ENCODE results near the gene RILPL2.

The RILPL2 gene

GRCh38 chr12:123404581-123404980, 31.9 kb downstream of the RILPL2 start:
- TF ChIP-seq CTCF (IDR thresholded peaks at IDR 0.05; ENCODE audit: low read depth, low read length): no peak
- no peak for DNase-seq (ENCODE audit: extremely low read depth, low read depth)

DNA sequence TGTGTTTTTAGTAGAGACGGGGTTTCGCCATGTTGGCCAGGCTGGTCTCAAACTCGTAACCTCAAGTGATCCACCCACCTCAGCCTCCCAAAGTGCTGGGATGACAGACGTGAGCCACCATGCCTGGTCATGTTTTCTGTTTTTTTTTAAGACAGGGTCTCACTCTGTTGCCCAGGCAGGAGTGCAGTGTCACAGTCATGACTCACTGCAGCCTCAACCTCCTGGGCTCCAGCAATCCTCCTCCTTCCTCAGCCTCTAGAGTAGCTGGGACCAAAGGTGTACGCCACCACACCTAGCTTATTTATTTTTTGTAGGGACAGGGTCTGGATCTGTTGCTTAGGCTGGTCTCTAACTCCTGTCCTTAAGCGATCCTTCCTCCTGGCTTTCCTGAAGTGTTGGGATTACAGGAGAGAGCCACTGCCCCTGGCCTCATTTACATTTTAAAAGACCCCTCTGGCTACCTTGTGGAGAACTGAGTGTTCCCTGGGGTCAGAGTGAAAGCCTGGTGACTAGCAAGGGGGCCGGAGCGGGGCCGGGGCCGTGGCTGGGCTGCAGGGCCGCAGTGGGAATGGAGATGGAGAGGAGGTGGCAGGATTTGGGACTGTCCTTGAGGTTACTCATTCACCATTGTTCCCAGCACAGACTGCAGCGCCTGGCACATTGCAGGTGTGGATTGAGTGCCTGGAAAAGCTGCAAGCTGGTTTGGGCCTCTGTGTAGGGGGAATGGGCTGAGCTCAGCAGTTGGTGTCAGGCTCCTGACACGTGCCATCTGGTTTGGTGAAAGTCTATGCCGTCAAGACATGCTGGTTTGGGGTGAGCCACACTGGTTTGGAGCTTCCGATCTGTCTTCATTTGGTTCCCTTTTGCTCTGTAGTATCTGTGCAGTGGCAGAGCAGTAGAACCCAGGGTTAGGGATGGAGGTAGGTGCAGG, 34.5 kb downstream of the RILPL2 start:
- no peak for TF ChIP-seq CTCF (IDR thresholded peaks at IDR 0.05; ENCODE audit: low read depth, low read length)
- no peak for DNase-seq (ENCODE audit: extremely low read depth, low read depth)

GRCh38 chr12:123399255-123399617, 37.2 kb downstream of the RILPL2 start:
- no peak for TF ChIP-seq CTCF (IDR thresholded peaks at IDR 0.05; ENCODE audit: low read depth, low read length)
- DNase-seq (ENCODE audit: extremely low read depth, low read depth): no peak

GRCh38 chr12:123398550-123399254, 37.8 kb downstream of the RILPL2 start:
- TF ChIP-seq CTCF (IDR thresholded peaks at IDR 0.05; ENCODE audit: low read depth, low read length): no peak
- peak; percentile 67 for DNase-seq (ENCODE audit: extremely low read depth, low read depth)

DNA sequence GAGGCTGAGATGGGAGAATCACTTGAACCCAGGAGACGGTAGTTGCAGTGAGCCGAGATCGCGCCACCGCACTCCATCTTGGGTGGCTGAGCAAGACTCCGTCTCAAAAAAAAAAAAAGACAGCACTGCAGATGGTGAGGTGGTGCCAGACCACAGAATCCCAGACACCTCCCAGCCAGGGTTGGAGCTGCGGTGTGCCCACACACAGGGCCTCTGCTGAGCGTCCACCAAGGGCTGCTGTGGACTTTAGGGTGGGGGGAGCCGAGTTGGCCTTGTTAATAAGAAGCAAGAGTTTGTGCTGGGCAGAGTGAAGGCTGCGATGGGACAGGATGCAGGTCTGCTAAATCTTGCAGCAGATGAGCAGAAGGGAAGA, 38.3 kb downstream of the RILPL2 start:
- DNase-seq (ENCODE audit: extremely low read depth, low read depth): no peak
- no peak for TF ChIP-seq CTCF (IDR thresholded peaks at IDR 0.05; ENCODE audit: low read depth, low read length)

GRCh38 chr12:123397400-123397799, 39.1 kb downstream of the RILPL2 start:
- TF ChIP-seq CTCF (IDR thresholded peaks at IDR 0.05; ENCODE audit: low read depth, low read length): no peak
- no peak for DNase-seq (ENCODE audit: extremely low read depth, low read depth)

GRCh38 chr12:123396954-123397353, 39.5 kb downstream of the RILPL2 start:
- no peak for DNase-seq (ENCODE audit: extremely low read depth, low read depth)
- TF ChIP-seq CTCF (IDR thresholded peaks at IDR 0.05; ENCODE audit: low read depth, low read length): no peak

Data from AG09319 (cell line).